ACHN (cell line): Measurements from ENCODE around the gene PHACTR1.

Source experiments
- DNase-seq: peaks from one replicate; pipeline ENCODE4 v3.0.0-alpha.2; 2015
- in situ Hi-C: cut with HindIII; loops from 2 replicates; pipeline ENCODE4 v1.10.0; 2017; ENCODE audit warnings: low sequenced_read_pairs, low pct_ligation_motif_present, low pct_unique_long_range_greater_than_20kb

Gene PHACTR1

GRCh38 chr6:12957321-12958051 is 240.9 kb downstream of the PHACTR1 start:
- in situ Hi-C loops, result no loop called here
- peak; percentile 27 for DNase-seq

GRCh38 chr6:12958052-12958706 is 241.6 kb downstream of the PHACTR1 start:
- DNase-seq, result no peak

GRCh38 chr6:12961761-12962160 is 245.2 kb downstream of the PHACTR1 start:
- DNase-seq, result no peak
- in situ Hi-C loops, result no loop called here

More at GRCh38 chr6:12958052-12958706, 241.6 kb downstream of the PHACTR1 start:
- in situ Hi-C loops, result no loop called here

- in situ Hi-C loops, result no loop called here
- no peak for DNase-seq
Measured at GRCh38 chr6:12962529-12962928, 246.0 kb downstream of the PHACTR1 start.

GRCh38 chr6:12962987-12963386 is 246.4 kb downstream of the PHACTR1 start:
- no peak for DNase-seq
- in situ Hi-C loops, result no loop called here

DNA sequence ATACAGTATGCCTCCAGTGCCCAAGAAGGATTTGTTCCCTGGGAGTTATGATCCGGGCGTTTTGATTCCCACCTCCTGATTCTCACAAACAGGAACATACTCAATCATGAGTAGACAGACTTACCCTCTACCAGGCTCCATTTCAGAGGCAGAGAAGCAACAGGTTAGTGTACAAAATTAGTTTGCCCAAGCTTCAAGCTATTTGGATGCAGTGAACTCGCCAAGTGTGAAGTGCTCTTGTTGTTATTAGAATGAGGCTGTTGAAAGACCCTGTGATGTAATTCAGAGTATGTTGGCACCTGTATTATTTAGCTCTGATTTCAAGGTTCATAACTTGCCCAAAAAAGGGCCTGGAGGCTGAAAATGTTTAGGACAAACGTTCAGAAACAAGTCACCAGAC is 247.0 kb downstream of the PHACTR1 start:
- no peak for DNase-seq
- in situ Hi-C loops, result no loop called here

- in situ Hi-C loops, result no loop called here
- DNase-seq, result no peak
Measured at GRCh38 chr6:12967686-12968085, 251.1 kb downstream of the PHACTR1 start.

GRCh38 chr6:12968290-12968689 is 251.7 kb downstream of the PHACTR1 start:
- in situ Hi-C loops, result no loop called here
- DNase-seq, result no peak

GRCh38 chr6:12968839-12969558 is 252.4 kb downstream of the PHACTR1 start:
- in situ Hi-C loops, result no loop called here
- no peak for DNase-seq

DNA sequence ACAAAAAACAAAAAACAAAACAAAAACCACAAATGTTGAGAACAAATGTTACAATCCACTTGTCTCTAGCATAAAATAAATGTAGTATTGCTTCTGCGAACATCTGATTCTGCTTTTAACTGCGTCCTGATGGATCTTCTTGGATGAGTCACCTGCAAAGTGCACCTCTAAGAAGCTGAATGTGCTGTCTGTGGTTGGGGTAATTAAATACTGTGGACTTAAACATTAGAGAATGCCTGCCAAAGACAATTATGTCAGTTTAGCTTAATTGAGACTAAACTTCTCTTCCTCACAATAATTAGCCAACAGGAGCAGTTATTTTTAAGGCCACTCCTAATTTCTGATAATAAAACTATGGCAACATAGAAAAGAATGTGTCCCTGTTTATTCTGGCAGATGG is 253.4 kb downstream of the PHACTR1 start:
- DNase-seq, result no peak
- in situ Hi-C loops, result no loop called here

GRCh38 chr6:12973386-12973785 is 256.8 kb downstream of the PHACTR1 start:
- DNase-seq, result no peak
- in situ Hi-C loops, result no loop called here

GRCh38 chr6:12974551-12974950 is 258.0 kb downstream of the PHACTR1 start:
- in situ Hi-C loops, result no loop called here
- DNase-seq, result no peak

- in situ Hi-C loops, result no loop called here
- DNase-seq, result no peak
Measured at GRCh38 chr6:12976366-12976765, 259.8 kb downstream of the PHACTR1 start.

DNA sequence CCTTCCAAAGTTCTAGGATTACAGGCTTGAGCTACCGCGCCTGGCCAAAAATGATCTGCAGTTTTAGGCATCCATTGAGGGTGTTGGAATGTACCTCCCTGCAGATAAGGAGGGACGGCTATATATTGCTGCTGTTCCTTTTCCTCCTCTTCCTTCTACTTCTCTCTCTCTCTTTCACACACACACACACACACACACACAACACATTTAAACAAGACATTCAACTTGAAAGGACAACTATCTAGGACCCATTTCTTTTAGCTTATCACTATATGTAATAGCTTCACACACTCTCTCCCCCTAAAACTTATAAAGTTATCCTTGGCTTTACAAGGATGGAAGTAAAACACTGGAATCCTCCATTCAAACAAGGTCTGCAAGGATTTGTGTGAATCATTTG is 260.6 kb downstream of the PHACTR1 start:
- DNase-seq, result no peak

DNA sequence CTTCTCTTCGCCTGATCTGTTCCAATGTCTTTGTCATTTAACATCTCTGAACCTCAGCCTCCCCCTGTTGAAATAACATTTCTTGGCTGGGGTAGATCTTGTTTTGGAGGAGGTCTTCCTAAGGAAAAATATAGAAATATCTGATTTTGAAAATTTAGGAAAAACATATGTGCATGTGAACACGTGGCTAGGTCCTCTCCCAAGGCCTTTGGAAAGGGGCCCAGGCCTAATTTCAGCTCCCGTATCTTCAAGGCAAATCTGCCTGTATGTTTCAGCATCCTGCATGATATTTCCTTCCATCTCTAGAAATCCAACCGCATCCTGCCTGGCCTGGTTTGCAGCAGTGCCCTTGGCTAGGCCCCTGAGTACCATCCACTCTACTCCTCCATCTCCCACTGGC is 261.2 kb downstream of the PHACTR1 start:
- no peak for DNase-seq
- in situ Hi-C loops, result no loop called here

More for the DNA sequence above, 260.6 kb downstream of the PHACTR1 start:
- in situ Hi-C loops, result no loop called here

- in situ Hi-C loops, result no loop called here
- no peak for DNase-seq
Measured at GRCh38 chr6:12980741-12981140, 264.2 kb downstream of the PHACTR1 start.

DNA sequence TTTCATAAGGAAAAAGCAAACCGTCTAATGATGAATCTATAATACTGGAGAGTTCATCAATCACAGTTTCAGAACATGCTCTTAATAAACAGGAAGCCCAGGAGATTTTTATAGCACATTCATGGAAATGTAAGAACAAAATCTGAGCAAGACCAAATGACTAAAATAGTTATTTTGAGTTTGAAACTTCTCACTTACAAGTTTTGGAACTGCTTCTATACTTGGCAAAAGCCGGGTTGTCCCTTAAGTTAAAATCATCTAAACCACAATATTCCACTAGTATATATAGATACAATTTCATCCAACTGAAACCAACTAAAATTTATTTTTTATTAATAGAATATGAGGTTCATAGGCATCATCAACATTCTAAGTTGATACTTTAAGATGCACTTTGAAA is 268.2 kb downstream of the PHACTR1 start:
- in situ Hi-C loops, result no loop called here
- DNase-seq, result no peak

GRCh38 chr6:12987783-12988182 is 271.2 kb downstream of the PHACTR1 start:
- in situ Hi-C loops, result no loop called here
- DNase-seq, result no peak

- no peak for DNase-seq
- in situ Hi-C loops, result no loop called here
Measured at GRCh38 chr6:12990162-12990561, 273.6 kb downstream of the PHACTR1 start.

GRCh38 chr6:12991435-12991834 is 274.9 kb downstream of the PHACTR1 start:
- in situ Hi-C loops, result no loop called here
- DNase-seq, result no peak
